K562 (cell line): Measurements from ENCODE around the gene ZNF672. TPM values are rescaled to one million over a fixed set of nuclear protein-coding genes. Genes with fewer than 3 reads are reported as not detected.
A peak's percentile ranks its signal among the peaks of the same experiment; 100 is the strongest.

ENCODE experiments used
- BRCA1 ChIP-seq, 2 experiments: fragments of 450-650 bp in 1 of 2; sonication (generic) in 1 of 2; formaldehyde crosslinking in 1 of 2; IDR thresholded peaks; 2 replicates each; pipeline versions ENCODE4 v1.5.0 to v1.6.1; 2017 to 2020; ENCODE audit warnings: mild to moderate bottlenecking in 1 of 2, missing genetic modification reagents in 1 of 2
- C11orf30 ChIP-seq: fragments of 450-650 bp; IDR thresholded peaks from 2 replicates; pipeline ENCODE4 v1.6.1; 2016; ENCODE audit warnings: low read depth, mild to moderate bottlenecking
- CHD4 ChIP-seq: fragments of 200-600 bp; sonication (generic); IDR thresholded peaks from 3 replicates; pipeline ENCODE4 v1.6.1; 2012; ENCODE audit warnings: low read depth, mild to moderate bottlenecking, mixed read lengths, low read length, inconsistent platforms; ENCODE audit not compliant: insufficient read depth, insufficient replicate concordance, poor library complexity, severe bottlenecking
- CREM ChIP-seq: IDR thresholded peaks from 2 replicates; pipeline ENCODE4 v1.6.1; 2014; ENCODE audit warnings: antibody characterized with exemption, low read depth
- KLF1 ChIP-seq: fragments of 450-650 bp; IDR thresholded peaks from 2 replicates; pipeline ENCODE4 v1.6.1; 2016; ENCODE audit warnings: missing genetic modification characterization, missing compliant biosample characterization
- LCOR ChIP-seq: sonication (generic); formaldehyde crosslinking; IDR thresholded peaks from 2 replicates; pipeline ENCODE4 v1.8.0; 2022; ENCODE audit warnings: mild to moderate bottlenecking, missing genetic modification reagents
- MCM2 ChIP-seq: fragments of 450-650 bp; IDR thresholded peaks from 2 replicates; pipeline ENCODE4 v1.6.1; 2017; ENCODE audit warnings: low read depth, mild to moderate bottlenecking
- MCM3 ChIP-seq: fragments of 450-650 bp; IDR thresholded peaks from 2 replicates; pipeline ENCODE4 v1.6.1; 2016
- MED1 ChIP-seq: sonication (generic); formaldehyde crosslinking; IDR thresholded peaks from 2 replicates; pipeline ENCODE4 v1.8.1; 2023; ENCODE audit warnings: missing genetic modification reagents, borderline replicate concordance
- MYBL2 ChIP-seq, 2 experiments: fragments of 450-650 bp in 1 of 2; sonication (generic) in 1 of 2; formaldehyde crosslinking in 1 of 2; IDR thresholded peaks; 2 replicates each; pipeline versions ENCODE4 v1.6.1 to v1.8.1; 2017 to 2022; ENCODE audit warnings: borderline replicate concordance in 1 of 2, inconsistent platforms in 1 of 2, low read depth in 1 of 2, mild to moderate bottlenecking in 1 of 2, missing genetic modification reagents in 1 of 2, moderate library complexity in 1 of 2
- NFE2 ChIP-seq: IDR thresholded peaks from 2 replicates; pipeline ENCODE4 v1.6.1; 2014; ENCODE audit warnings: antibody characterized with exemption, low read depth
- RBM34 ChIP-seq: fragments of 200-400 bp; formaldehyde crosslinking; IDR thresholded peaks from 2 replicates; pipeline ENCODE4 v1.6.1; 2018; ENCODE audit warnings: low read length, borderline replicate concordance; ENCODE audit not compliant: insufficient read depth
- SP2 ChIP-seq: IDR thresholded peaks from 2 replicates; pipeline ENCODE4 v1.6.1; 2011; ENCODE audit warnings: mild to moderate bottlenecking, low read depth, low read length, moderate library complexity; ENCODE audit not compliant: poor library complexity, severe bottlenecking; ENCODE audit errors: extremely low read depth
- STAT5B ChIP-seq: fragments of 250-450 bp; sonication (Bioruptor Pico); IDR thresholded peaks from 2 replicates; pipeline ENCODE4 v1.8.0; 2021; ENCODE audit warnings: mild to moderate bottlenecking, inconsistent platforms
- TCFL5 ChIP-seq: fragments of 250-450 bp; sonication (Bioruptor Pico); conservative IDR thresholded peaks from 2 replicates; pipeline ENCODE4 v1.6.1; 2021; ENCODE audit warnings: mild to moderate bottlenecking, moderate library complexity, matching md5 sums
- ZNF124 ChIP-seq: sonication (generic); formaldehyde crosslinking; IDR thresholded peaks from 2 replicates; pipeline ENCODE4 v1.8.1; 2022; ENCODE audit warnings: missing genetic modification reagents
- polyA plus RNA-seq, 8 experiments: library from polyadenylated mRNA; depleted of rRNA in 4 of 8; stranded (reverse) in 5 of 8; unstranded in 3 of 8; fragments of >200 nt; fragmentation: Nextera tagmentation in 2 of 8; fragmentation: Illumina TruSeq in 1 of 8; extraction: Ambion mirVana in 2 of 8; extraction: Trizol in 1 of 8; gene quantifications; 2 replicates each; pipeline versions ENCODE4 v1.2.1 to v1.2.3, GENCODE V29; 2011 to 2014; ENCODE audit warnings: inconsistent platforms in 1 of 8, missing spikeins in 1 of 8
- total RNA-seq, 7 experiments: library from RNA; depleted of rRNA in 6 of 7; stranded (reverse); fragments of >200 nt in 6 of 7; fragmentation: Illumina TruSeq in 2 of 7; extraction: Trizol in 2 of 7; gene quantifications; 2 replicates each; pipeline versions ENCODE4 v1.2.1 to v1.2.3, GENCODE V29; 2011 to 2021; ENCODE audit warnings: low replicate concordance in 1 of 7
- TF ChIP-seq, protein P1 (sequence below): sonication (generic); formaldehyde crosslinking; IDR thresholded peaks from 2 replicates; pipeline ENCODE4 v1.8.0; 2022; ENCODE audit warnings: mild to moderate bottlenecking, missing genetic modification reagents, borderline replicate concordance
- TF ChIP-seq, protein P2 (sequence below): fragments of 450-650 bp; IDR thresholded peaks from 2 replicates; pipeline ENCODE4 v1.6.1; 2014; ENCODE audit warnings: low read depth, mild to moderate bottlenecking, moderate library complexity, borderline replicate concordance
- TF ChIP-seq, protein P3 (sequence below): fragments of 200-800 bp; sonication (Bioruptor generic); IDR thresholded peaks from 2 replicates; pipeline ENCODE4 v1.6.1; 2017; ENCODE audit warnings: missing genetic modification characterization, missing compliant biosample characterization
- TF ChIP-seq, protein P4 (sequence below): sonication (generic); formaldehyde crosslinking; IDR thresholded peaks from 2 replicates; pipeline ENCODE4 v1.8.0; 2022; ENCODE audit warnings: mild to moderate bottlenecking, missing genetic modification reagents

Gene ZNF672
- total and polyA plus RNA-seq, 9 of the 15 experiments (the other 6 are each of a cell fraction or from before 2014, with no cell fraction given): 1.9 to 57.9 (median 24.1) TPM

DNA sequence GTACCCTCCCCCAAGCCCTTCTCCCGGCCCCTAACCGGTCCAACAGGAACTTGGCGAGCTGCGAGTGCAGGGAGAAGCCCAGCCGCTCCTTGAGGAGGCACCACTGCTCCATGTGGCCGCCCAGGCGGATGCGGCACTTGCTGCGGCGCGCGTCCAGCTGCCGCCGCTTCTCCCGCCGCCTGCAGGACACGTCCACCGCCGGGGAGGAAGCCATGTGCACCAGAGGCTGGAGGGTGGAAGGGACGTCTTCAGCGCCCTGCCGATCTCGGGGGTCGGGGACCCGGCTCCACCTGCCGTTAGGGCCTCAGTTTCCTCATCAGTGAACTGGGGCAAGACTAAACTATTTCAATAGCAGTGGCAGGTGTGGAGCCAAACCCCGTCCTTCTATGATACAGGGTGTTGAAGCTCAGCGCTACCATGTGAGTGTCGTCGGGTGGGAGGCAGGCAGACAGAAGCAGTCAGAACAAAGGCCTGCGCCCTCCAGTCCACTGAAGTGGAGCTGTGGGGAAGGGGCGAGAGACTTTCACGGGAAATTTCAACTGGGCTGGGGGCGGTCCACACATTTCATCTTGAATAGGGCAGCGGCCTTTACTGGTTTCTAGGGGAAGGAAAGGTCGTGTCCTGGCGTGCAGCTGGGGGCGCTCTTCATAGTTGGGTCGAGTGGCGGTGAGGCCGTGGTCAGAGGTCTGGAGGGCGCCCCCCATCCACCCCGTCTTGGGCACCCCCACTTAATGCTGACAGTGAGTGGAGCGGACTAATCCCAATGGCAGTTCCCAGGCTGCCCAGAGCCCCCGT, 20.3 kb downstream of the ZNF672 start (continued):
- TF ChIP-seq, protein P1, sequence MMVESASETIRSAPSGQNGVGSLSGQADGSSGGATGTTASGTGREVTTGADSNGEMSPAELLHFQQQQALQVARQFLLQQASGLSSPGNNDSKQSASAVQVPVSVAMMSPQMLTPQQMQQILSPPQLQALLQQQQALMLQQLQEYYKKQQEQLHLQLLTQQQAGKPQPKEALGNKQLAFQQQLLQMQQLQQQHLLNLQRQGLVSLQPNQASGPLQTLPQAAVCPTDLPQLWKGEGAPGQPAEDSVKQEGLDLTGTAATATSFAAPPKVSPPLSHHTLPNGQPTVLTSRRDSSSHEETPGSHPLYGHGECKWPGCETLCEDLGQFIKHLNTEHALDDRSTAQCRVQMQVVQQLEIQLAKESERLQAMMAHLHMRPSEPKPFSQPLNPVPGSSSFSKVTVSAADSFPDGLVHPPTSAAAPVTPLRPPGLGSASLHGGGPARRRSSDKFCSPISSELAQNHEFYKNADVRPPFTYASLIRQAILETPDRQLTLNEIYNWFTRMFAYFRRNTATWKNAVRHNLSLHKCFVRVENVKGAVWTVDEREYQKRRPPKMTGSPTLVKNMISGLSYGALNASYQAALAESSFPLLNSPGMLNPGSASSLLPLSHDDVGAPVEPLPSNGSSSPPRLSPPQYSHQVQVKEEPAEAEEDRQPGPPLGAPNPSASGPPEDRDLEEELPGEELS (CRISPR knock-in tag): peak; percentile 49; the same call in 1 of the 2 replicates
- TF ChIP-seq STAT5B (CRISPR knock-in tag) (no peak), KLF1 (no peak), MCM2 (no peak), LCOR (CRISPR knock-in tag) (0 out of 2 replicates have a peak, but pooled peaks have one; percentile 61), C11orf30 (no peak), TCFL5 (CRISPR knock-in tag) (no peak), RBM34 (no peak), CHD4 (no peak), BRCA1 (IDR thresholded peaks at IDR 0.05) (no peak), BRCA1 (CRISPR knock-in tag; IDR thresholded peaks at IDR 0.05) (no peak), MCM3 (no peak), ZNF124 (CRISPR knock-in tag) (no peak), NFE2 (0 out of 2 replicates have a peak, but pooled peaks have one; percentile 7), MYBL2 (IDR thresholded peaks at IDR 0.05; ENCODE audit: low read depth) (no peak), MYBL2 (CRISPR knock-in tag; IDR thresholded peaks at IDR 0.05; ENCODE audit: borderline replicate concordance) (no peak), MED1 (CRISPR knock-in tag) (no peak), CREM (peak; percentile 47; the same call in 1 of the 2 replicates), SP2 (no peak)
- TF ChIP-seq, protein P2, sequence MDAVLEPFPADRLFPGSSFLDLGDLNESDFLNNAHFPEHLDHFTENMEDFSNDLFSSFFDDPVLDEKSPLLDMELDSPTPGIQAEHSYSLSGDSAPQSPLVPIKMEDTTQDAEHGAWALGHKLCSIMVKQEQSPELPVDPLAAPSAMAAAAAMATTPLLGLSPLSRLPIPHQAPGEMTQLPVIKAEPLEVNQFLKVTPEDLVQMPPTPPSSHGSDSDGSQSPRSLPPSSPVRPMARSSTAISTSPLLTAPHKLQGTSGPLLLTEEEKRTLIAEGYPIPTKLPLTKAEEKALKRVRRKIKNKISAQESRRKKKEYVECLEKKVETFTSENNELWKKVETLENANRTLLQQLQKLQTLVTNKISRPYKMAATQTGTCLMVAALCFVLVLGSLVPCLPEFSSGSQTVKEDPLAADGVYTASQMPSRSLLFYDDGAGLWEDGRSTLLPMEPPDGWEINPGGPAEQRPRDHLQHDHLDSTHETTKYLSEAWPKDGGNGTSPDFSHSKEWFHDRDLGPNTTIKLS: peak; percentile 87
- TF ChIP-seq, protein P3, sequence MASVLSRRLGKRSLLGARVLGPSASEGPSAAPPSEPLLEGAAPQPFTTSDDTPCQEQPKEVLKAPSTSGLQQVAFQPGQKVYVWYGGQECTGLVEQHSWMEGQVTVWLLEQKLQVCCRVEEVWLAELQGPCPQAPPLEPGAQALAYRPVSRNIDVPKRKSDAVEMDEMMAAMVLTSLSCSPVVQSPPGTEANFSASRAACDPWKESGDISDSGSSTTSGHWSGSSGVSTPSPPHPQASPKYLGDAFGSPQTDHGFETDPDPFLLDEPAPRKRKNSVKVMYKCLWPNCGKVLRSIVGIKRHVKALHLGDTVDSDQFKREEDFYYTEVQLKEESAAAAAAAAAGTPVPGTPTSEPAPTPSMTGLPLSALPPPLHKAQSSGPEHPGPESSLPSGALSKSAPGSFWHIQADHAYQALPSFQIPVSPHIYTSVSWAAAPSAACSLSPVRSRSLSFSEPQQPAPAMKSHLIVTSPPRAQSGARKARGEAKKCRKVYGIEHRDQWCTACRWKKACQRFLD (CRISPR knock-in tag): peak; percentile 90; the same call in 1 of the 2 replicates
- TF ChIP-seq, protein P4, sequence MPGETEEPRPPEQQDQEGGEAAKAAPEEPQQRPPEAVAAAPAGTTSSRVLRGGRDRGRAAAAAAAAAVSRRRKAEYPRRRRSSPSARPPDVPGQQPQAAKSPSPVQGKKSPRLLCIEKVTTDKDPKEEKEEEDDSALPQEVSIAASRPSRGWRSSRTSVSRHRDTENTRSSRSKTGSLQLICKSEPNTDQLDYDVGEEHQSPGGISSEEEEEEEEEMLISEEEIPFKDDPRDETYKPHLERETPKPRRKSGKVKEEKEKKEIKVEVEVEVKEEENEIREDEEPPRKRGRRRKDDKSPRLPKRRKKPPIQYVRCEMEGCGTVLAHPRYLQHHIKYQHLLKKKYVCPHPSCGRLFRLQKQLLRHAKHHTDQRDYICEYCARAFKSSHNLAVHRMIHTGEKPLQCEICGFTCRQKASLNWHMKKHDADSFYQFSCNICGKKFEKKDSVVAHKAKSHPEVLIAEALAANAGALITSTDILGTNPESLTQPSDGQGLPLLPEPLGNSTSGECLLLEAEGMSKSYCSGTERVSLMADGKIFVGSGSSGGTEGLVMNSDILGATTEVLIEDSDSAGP (CRISPR knock-in tag): no peak
